Measurements from ENCODE around the gene RAB20.

DNA sequence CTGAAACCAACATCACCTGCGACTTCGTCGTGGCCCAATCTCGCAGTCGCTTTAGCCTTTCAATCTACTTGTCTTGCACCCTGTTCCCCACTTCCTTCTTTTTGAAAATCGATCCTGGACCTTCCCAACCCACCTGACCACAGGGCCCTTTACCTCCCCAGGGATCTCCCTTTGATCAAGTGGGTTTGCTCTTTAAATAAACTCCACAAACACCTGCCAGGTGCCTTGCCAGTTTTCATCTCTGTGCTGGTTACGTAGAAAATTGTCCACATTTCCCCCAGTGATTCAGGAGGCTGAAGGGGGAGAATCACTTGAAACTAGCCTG lies 14.5 kb upstream of the RAB20 start:
- no peak for TF ChIP-seq POLR2A (IDR thresholded peaks at IDR 0.05)
- TF ChIP-seq, protein P1, sequence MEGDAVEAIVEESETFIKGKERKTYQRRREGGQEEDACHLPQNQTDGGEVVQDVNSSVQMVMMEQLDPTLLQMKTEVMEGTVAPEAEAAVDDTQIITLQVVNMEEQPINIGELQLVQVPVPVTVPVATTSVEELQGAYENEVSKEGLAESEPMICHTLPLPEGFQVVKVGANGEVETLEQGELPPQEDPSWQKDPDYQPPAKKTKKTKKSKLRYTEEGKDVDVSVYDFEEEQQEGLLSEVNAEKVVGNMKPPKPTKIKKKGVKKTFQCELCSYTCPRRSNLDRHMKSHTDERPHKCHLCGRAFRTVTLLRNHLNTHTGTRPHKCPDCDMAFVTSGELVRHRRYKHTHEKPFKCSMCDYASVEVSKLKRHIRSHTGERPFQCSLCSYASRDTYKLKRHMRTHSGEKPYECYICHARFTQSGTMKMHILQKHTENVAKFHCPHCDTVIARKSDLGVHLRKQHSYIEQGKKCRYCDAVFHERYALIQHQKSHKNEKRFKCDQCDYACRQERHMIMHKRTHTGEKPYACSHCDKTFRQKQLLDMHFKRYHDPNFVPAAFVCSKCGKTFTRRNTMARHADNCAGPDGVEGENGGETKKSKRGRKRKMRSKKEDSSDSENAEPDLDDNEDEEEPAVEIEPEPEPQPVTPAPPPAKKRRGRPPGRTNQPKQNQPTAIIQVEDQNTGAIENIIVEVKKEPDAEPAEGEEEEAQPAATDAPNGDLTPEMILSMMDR (IDR thresholded peaks at IDR 0.05), result no peak
